BLaER1 (cell line): ENCODE results near the gene KCMF1.

Source experiments
- H3K27ac ChIP-seq: shearing (Covaris generic); formaldehyde crosslinking; 2 replicates; pipeline ENCODE4 v1.8.1; 2022
- H3K27me3 ChIP-seq: shearing (Covaris generic); formaldehyde crosslinking; 2 replicates; pipeline ENCODE4 v1.8.1; 2022
- H3K36me3 ChIP-seq: shearing (Covaris generic); formaldehyde crosslinking; 2 replicates; pipeline ENCODE4 v1.8.1; 2022
- H3K4me1 ChIP-seq: shearing (Covaris generic); formaldehyde crosslinking; 2 replicates; pipeline ENCODE4 v1.8.1; 2022
- H3K4me2 ChIP-seq: shearing (Covaris generic); formaldehyde crosslinking; 2 replicates; pipeline ENCODE4 v1.8.1; 2022
- H3K4me3 ChIP-seq: shearing (Covaris generic); formaldehyde crosslinking; 2 replicates; pipeline ENCODE4 v1.8.1; 2022
- H3K9ac ChIP-seq: shearing (Covaris generic); formaldehyde crosslinking; 2 replicates; pipeline ENCODE4 v1.8.1; 2022
- H3K9me3 ChIP-seq: shearing (Covaris generic); formaldehyde crosslinking; 2 replicates; pipeline ENCODE4 v1.8.1; 2022
- H4K20me1 ChIP-seq: shearing (Covaris generic); formaldehyde crosslinking; 2 replicates; pipeline ENCODE4 v1.8.1; 2022
- Cebpa-rat ChIP-seq: shearing (Covaris generic); IDR thresholded peaks from 2 replicates; pipeline ENCODE4 v1.8.1; 2022

The KCMF1 gene

DNA sequence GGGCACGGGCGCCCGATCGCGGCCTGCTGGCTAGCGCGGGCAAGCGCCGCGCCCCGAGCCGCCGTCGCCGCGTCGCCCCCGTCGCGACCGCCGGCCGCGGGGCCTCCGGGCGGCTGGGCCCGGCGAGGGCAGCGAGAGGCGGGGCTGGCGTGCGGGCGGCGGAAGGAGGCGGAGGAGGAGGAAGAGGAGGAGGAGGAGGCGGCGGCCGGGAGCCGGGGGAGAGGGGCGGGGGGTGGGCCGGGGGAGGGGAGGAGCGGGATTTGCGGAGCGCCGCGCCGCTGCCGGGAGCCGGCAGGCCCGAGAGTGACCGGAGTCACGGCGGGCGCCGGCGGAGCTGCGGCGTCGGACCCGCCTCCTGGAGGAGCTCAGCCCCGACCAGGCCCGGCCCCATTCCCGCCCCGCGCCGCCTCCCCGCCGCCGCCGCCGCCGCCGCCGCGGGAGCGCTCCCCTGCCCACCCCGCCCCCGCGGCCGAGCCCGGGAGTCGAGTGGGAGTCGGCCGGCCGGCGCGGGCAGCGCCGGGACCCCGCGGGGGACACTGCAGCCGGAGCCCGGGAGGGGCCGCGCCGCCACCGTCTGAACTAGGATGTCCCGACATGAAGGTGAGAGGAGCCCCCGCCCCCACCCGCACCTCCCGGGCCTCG is at the start of gene KCMF1:
KCMF1 (plus strand) TSS at position 294 of the 642 bp plus-strand sequence; CDS start at position 585, 291 bp downstream.
- no peaks in the 10 kb centered on the region for H3K9me3 ChIP-seq
- H4K20me1 ChIP-seq, result peaks cover 44% of the 10 kb centered on the region
- TF ChIP-seq Cebpa-rat, result no peak
- H3K27ac ChIP-seq, result peak within 1 kb of the TSS; percentile 97
- peak within 1 kb of the TSS; percentile 81 for H3K4me3 ChIP-seq
- no peaks in the 10 kb centered on the region for H3K27me3 ChIP-seq
- H3K9ac ChIP-seq, result peak within 1 kb of the TSS; percentile 93
- H3K4me1 ChIP-seq, result peaks cover 50% of the 10 kb centered on the region
- peak within 1 kb of the TSS; percentile 86 for H3K4me2 ChIP-seq
- peaks cover 19% of the 10 kb centered on the region for H3K36me3 ChIP-seq

DNA sequence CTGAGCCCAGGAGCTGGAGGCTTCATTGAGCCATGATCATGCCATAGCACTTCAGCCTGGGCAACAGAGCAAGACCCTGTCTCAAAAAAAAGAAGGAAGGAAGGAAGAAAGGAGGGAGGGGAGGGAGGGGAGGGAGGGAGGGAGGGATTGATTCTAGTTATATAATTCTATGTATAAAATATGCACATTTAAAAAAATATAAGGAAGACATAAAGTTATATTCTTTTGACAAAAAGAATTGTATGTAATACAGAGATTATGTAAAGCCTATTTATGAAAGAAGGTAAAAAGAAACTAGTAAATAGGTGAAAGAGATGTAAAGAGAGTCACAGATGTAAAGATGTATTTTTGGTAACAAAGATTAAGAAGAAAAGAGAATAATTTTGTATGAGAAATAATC is 48.0 kb upstream of the KCMF1 start:
- H3K27ac ChIP-seq, result no peak overlapping the region
- no peak for TF ChIP-seq Cebpa-rat
- no peaks in the 10 kb centered on the region for H3K36me3 ChIP-seq
- H3K27me3 ChIP-seq, result no peaks in the 10 kb centered on the region
- H3K9me3 ChIP-seq, result peaks cover 5% of the 10 kb centered on the region; the same call in 1 of the 2 replicates
- no peak overlapping the region for H3K9ac ChIP-seq
- no peak overlapping the region for H3K4me3 ChIP-seq
- no peaks in the 10 kb centered on the region for H4K20me1 ChIP-seq
- H3K4me1 ChIP-seq, result peaks cover 61% of the 10 kb centered on the region
- no peak overlapping the region for H3K4me2 ChIP-seq

DNA sequence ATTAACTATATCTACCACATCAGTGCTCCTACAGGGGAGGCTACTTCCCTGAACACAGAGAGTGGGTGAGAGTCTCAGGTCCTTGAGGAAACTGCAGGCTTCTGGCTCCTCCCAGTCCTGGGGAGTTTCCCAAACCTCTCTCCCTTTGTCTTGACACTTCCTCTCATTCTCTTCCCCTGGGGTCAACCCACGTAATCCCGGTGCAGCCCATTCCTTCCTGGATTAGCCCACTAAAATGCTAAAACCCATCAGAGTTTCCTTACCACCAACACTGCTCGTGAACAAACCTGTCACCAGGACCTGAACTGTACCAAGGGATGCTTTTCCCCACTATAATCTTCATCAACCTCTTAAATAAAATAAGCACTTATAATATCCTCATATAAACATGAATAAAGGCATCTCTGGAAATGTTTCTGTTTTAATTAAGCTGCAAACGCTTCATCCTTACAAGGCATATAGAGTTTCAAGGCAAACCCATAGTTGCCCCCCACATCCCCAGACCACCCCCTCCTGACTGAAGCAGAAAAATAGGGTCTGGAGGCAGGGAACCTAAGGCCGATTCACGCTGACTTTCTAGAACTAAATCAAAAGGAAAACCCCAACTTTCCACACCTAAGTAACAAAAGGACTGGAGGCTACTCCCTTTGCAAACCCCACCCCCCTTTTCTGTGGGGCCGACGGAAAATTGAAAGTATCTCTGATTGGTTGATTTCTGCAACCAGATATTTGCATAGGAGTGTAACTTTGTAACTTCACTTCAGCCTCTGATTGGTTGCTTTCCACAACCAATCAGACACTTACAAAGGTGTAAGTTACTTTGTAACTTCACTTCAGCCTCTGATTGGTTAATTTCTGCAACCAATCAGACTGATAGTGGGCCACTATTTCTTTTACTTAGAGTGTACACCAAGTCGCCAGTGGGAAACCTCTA is 46.5 kb upstream of the KCMF1 start:
- peak overlapping the region; percentile 63 for H3K4me2 ChIP-seq
- peak overlapping the region; percentile 24; the same call in 1 of the 2 replicates for H3K4me3 ChIP-seq
- no peak for TF ChIP-seq Cebpa-rat
- H3K9ac ChIP-seq, result no peak overlapping the region
- H4K20me1 ChIP-seq, result no peaks in the 10 kb centered on the region
- peak overlapping the region; percentile 21; the same call in 1 of the 2 replicates for H3K27ac ChIP-seq
- H3K4me1 ChIP-seq, result peaks cover 47% of the 10 kb centered on the region
- no peaks in the 10 kb centered on the region for H3K36me3 ChIP-seq
- no peaks in the 10 kb centered on the region for H3K27me3 ChIP-seq
- peaks cover 5% of the 10 kb centered on the region; the same call in 1 of the 2 replicates for H3K9me3 ChIP-seq

DNA sequence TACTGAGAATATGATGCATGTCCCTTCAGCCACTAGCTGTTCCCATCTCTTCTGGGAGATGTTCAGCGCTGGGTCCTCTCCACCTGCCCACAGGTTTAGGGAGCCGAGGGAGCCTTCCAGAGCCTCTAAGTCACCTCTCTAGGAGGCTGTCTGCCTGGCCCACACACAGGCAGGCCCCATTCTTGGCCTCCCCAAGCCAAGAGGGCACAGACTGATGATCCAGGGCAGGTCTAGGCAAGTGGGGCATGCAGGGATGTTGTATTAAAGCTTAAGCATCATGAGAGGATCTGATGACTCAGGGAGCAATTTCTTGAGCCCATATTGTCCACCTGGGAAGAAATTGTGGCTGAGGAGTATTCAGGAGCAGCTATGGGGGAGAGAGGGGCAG is 45.6 kb upstream of the KCMF1 start:
- Histone ChIP-seq H3K9me3 (peaks cover 5% of the 10 kb centered on the region; the same call in 1 of the 2 replicates), H4K20me1 (no peaks in the 10 kb centered on the region), H3K4me1 (peaks cover 38% of the 10 kb centered on the region), H3K27me3 (no peaks in the 10 kb centered on the region), H3K36me3 (no peaks in the 10 kb centered on the region), H3K9ac (no peak overlapping the region), H3K4me2 (0 out of 2 replicates have a peak overlapping the region, but pooled peaks have one; percentile 82), H3K4me3 (no peak overlapping the region), H3K27ac (no peak overlapping the region)
- no peak for TF ChIP-seq Cebpa-rat

DNA sequence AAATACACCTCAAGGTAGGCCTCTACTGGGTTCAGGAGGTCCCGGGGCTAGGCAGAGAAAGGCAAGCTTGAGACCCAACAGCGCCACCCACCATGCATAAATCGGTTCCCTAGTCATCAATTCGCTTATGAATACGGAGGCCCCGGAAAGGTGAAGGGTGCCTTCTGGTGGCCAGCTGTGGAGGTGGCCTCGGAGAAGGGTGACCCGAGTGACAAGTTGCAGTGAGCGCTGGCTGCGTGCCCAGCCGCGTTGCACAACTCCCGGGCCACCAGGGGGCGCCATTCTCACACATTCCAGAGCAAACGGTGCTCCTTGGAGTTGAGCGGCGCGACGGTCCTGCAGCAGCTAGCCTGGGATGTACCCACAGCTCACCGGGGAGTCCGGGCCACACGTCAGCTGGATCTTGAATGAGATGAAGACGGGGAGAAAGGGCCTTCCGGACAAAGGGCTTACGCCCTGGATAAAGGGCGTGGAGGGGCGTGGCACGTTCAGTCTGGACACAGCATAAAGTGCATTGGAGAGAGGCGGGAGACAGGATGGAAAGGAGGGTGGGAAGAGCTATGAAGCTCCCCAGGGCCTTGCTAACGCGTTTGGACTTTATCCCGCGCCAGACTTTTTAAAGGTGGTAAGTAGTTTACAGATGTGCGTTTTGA is 45.1 kb upstream of the KCMF1 start:
- Histone ChIP-seq H3K4me2 (peak overlapping the region; percentile 82), H3K36me3 (no peaks in the 10 kb centered on the region), H3K4me3 (peak overlapping the region; percentile 68), H3K4me1 (peaks cover 35% of the 10 kb centered on the region), H4K20me1 (no peaks in the 10 kb centered on the region), H3K9me3 (peaks cover 5% of the 10 kb centered on the region; the same call in 1 of the 2 replicates), H3K27ac (no peak overlapping the region), H3K27me3 (no peaks in the 10 kb centered on the region), H3K9ac (0 out of 2 replicates have a peak overlapping the region, but pooled peaks have one; percentile 64)
- TF ChIP-seq Cebpa-rat, result no peak

DNA sequence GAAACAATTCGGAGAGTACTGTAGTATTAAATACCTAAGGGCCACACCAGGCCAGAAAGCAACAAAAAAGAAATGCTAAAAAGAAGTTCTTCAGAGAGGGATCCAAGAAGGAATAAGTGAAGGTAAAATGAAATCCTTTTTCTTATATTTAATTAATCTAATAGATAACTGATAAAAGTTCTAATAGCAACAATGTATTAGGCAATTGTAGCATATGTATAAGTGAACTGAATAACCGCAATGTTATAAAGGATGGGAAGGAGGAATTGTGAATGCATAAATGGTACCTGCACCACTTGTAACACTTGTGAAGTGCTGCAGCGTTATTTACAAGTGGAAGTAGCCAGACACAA is 43.7 kb upstream of the KCMF1 start:
- H3K9ac ChIP-seq, result no peak overlapping the region
- TF ChIP-seq Cebpa-rat, result no peak
- no peak overlapping the region for H3K27ac ChIP-seq

DNA sequence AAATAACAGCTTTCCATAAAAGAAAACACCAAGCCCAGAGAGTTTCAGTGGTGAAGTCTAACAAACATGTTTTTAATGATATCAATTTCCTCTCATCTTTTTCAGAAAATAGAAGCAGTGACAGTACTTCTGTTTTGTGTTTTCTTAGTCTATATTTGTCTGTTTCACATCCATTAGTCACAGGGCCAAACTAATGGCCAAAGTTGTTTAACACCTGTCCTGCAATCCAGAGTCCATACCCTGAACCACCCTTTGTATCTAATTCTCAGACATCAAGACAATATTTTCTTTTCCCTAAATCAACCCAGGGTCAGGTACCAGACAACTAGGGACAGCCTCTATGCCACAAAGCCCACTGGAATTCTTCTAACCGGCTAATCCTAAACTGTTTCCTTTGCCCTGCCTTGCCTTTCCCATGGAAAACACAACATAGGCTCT is 39.6 kb upstream of the KCMF1 start:
- H3K27me3 ChIP-seq, result no peaks in the 10 kb centered on the region
- no peak overlapping the region for H3K4me3 ChIP-seq
- H3K27ac ChIP-seq, result no peak overlapping the region
- no peak overlapping the region for H3K9ac ChIP-seq
- H3K4me2 ChIP-seq, result no peak overlapping the region
- peaks cover 17% of the 10 kb centered on the region for H3K4me1 ChIP-seq
- H4K20me1 ChIP-seq, result no peaks in the 10 kb centered on the region
- no peak for TF ChIP-seq Cebpa-rat
- no peaks in the 10 kb centered on the region for H3K9me3 ChIP-seq
- H3K36me3 ChIP-seq, result no peaks in the 10 kb centered on the region

More for the DNA sequence above, 43.7 kb upstream of the KCMF1 start:
- Histone ChIP-seq H3K9me3 (peaks cover 5% of the 10 kb centered on the region; the same call in 1 of the 2 replicates), H3K36me3 (no peaks in the 10 kb centered on the region), H3K27me3 (no peaks in the 10 kb centered on the region), H4K20me1 (no peaks in the 10 kb centered on the region), H3K4me3 (peak overlapping the region; percentile 68; the same call in 1 of the 2 replicates), H3K4me1 (peaks cover 35% of the 10 kb centered on the region), H3K4me2 (peak overlapping the region; percentile 82)

DNA sequence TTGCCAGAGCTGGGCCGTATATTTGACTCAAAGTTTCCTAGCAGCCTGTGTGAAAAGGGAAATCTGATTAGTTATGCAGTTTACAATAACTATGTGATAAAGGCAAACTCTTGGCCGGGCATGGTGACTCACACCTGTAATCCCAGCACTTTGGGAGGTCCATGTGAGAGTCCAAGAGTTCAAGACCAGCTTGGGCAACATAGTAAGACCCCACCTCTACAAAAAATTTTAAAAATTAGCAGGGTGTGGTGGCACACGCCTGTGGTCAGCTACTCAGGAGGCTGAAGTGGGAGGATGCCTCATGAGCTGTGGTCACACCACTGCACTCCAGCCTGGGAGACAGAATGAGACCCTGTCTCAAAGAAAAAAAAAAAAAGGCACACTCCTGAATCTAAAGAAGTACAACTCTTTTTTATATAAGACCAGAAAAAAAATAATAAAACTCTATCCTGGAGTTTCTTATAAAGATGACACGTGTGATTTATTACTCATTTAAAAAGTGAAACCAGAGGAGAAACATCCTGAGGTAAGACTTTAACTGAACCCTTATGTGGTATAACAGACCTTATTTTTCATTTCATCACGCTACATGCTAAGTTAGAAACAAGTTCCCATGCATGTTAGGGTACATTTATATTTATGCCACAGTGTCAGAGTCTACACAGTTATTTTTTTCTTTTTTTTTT is 32.6 kb upstream of the KCMF1 start:
- no peaks in the 10 kb centered on the region for H4K20me1 ChIP-seq
- no peak overlapping the region for H3K4me2 ChIP-seq
- TF ChIP-seq Cebpa-rat, result no peak
- no peak overlapping the region for H3K4me3 ChIP-seq
- no peaks in the 10 kb centered on the region for H3K9me3 ChIP-seq
- no peaks in the 10 kb centered on the region for H3K36me3 ChIP-seq
- no peak overlapping the region for H3K9ac ChIP-seq
- H3K4me1 ChIP-seq, result peaks cover 34% of the 10 kb centered on the region
- H3K27ac ChIP-seq, result no peak overlapping the region
- no peaks in the 10 kb centered on the region for H3K27me3 ChIP-seq

DNA sequence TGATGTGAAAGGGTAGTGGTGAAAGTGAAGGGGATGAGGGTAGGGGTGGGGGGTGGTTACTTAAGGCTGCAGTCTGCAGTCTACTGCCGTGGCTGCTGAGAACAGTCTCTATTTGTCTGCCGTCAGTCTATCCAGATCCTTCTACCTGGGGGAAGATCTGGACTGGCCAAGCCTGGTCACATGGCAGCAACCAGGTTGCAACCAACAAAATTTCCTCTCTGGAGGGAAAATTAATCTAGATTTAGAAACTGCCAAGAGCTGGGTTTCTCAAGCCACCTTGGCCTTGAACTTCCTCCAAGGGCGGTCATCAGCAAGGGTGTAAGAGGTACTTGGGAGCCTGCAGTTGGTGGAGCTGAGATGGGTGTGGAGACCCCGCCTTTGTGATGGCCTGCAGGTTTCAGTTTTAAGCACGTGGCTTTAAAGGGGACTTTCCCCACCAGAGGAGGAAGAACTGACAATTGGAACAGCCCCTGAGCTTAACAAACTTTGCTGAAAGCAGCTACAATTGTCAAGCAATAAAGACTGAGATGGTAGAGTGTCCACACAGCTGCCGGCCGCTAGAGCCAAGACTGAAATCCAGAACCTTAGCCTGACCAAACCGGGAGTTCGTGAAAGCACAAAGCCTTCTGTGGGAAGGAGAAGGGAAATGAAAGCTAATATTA is 31.4 kb upstream of the KCMF1 start:
- H3K27me3 ChIP-seq, result no peaks in the 10 kb centered on the region
- H3K9me3 ChIP-seq, result no peaks in the 10 kb centered on the region
- peaks cover 34% of the 10 kb centered on the region for H3K4me1 ChIP-seq
- peak overlapping the region; percentile 75 for H3K27ac ChIP-seq
- TF ChIP-seq Cebpa-rat, result no peak
- no peaks in the 10 kb centered on the region for H3K36me3 ChIP-seq
- H3K4me3 ChIP-seq, result no peak overlapping the region
- peak overlapping the region; percentile 64 for H3K4me2 ChIP-seq
- no peaks in the 10 kb centered on the region for H4K20me1 ChIP-seq
- H3K9ac ChIP-seq, result 0 out of 2 replicates have a peak overlapping the region, but pooled peaks have one; percentile 48
